H9 (cell line): Measurements from ENCODE around the gene SSTR5. TPM values are rescaled to one million over a fixed set of nuclear protein-coding genes. Genes with fewer than 3 reads are reported as not detected.

ENCODE experiments used
- DNase-seq: peaks from one replicate; pipeline ENCODE4 v3.0.0-alpha.2; 2017
- H2AFZ ChIP-seq: one replicate; pipeline ENCODE4 v1.6.1; 2013; ENCODE audit warnings: mild to moderate bottlenecking, low read length, control low read depth, moderate library complexity
- H2AK5ac ChIP-seq: 2 replicates; pipeline ENCODE4 v1.6.1; 2013; ENCODE audit warnings: low read length, control low read depth, mixed read lengths; ENCODE audit not compliant: insufficient read length
- H2BK120ac ChIP-seq: one replicate; pipeline ENCODE4 v1.6.1; 2013; ENCODE audit warnings: low read depth, mild to moderate bottlenecking, low read length, control low read depth, inconsistent platforms; ENCODE audit not compliant: poor library complexity, severe bottlenecking
- H2BK12ac ChIP-seq: 2 replicates; pipeline ENCODE4 v1.6.1; 2013; ENCODE audit warnings: low read length, control low read depth, mixed read lengths, low read depth; ENCODE audit not compliant: insufficient read length
- H2BK15ac ChIP-seq: 2 replicates; pipeline ENCODE4 v1.6.1; 2013; ENCODE audit warnings: low read depth, low read length, control low read depth
- H2BK20ac ChIP-seq: one replicate; pipeline ENCODE4 v1.6.1; 2013; ENCODE audit warnings: low read depth, mild to moderate bottlenecking, low read length, control low read depth, inconsistent platforms; ENCODE audit not compliant: poor library complexity, severe bottlenecking
- H2BK5ac ChIP-seq: 2 replicates; pipeline ENCODE4 v1.6.1; 2013; ENCODE audit warnings: low read length, control low read depth, mixed read lengths; ENCODE audit not compliant: insufficient read length
- H3K14ac ChIP-seq: 2 replicates; pipeline ENCODE4 v1.6.1; 2013; ENCODE audit warnings: low read length, control low read depth; ENCODE audit not compliant: insufficient read depth
- H3K18ac ChIP-seq: 2 replicates; pipeline ENCODE4 v1.6.1; 2013; ENCODE audit warnings: low read depth, mild to moderate bottlenecking, mixed read lengths, low read length, control low read depth; ENCODE audit not compliant: insufficient read length
- H3K23ac ChIP-seq: 2 replicates; pipeline ENCODE4 v1.6.1; 2013; ENCODE audit warnings: low read length, control low read depth, mixed read lengths, low read depth; ENCODE audit not compliant: insufficient read length
- H3K23me2 ChIP-seq: 2 replicates; pipeline ENCODE4 v1.6.1; 2013; ENCODE audit warnings: low read depth, mild to moderate bottlenecking, mixed read lengths, low read length, control low read depth; ENCODE audit not compliant: insufficient read length, poor library complexity, severe bottlenecking
- H3K27ac ChIP-seq: 2 replicates; pipeline ENCODE4 v1.5.1; 2013; ENCODE audit warnings: low read length, control low read depth, mixed read lengths, low read depth; ENCODE audit not compliant: insufficient read length
- H3K27me3 ChIP-seq: 2 replicates; pipeline ENCODE4 v1.6.1; 2013; ENCODE audit warnings: low read length, control low read depth, inconsistent platforms; ENCODE audit not compliant: insufficient read depth
- H3K4ac ChIP-seq: 2 replicates; pipeline ENCODE4 v1.6.1; 2013; ENCODE audit warnings: low read depth, mild to moderate bottlenecking, control low read depth, inconsistent platforms, low read length, moderate library complexity
- H3K4me1 ChIP-seq: 2 replicates; pipeline ENCODE4 v1.6.1; 2013; ENCODE audit warnings: low read length, control low read depth, inconsistent platforms; ENCODE audit not compliant: insufficient read depth
- H3K4me2 ChIP-seq: 2 replicates; pipeline ENCODE4 v1.6.1; 2013; ENCODE audit warnings: low read length, control low read depth, mixed read lengths; ENCODE audit not compliant: insufficient read length, insufficient read depth
- H3K56ac ChIP-seq: 2 replicates; pipeline ENCODE4 v1.6.1; 2013; ENCODE audit warnings: low read depth, mild to moderate bottlenecking, mixed read lengths, low read length, control low read depth; ENCODE audit not compliant: insufficient read length
- H3K79me1 ChIP-seq: 2 replicates; pipeline ENCODE4 v1.6.1; 2013; ENCODE audit warnings: low read depth, mild to moderate bottlenecking, moderate library complexity, low read length, control low read depth, inconsistent platforms; ENCODE audit not compliant: insufficient read depth, poor library complexity, severe bottlenecking
- H3K79me2 ChIP-seq: 2 replicates; pipeline ENCODE4 v1.6.1; 2013; ENCODE audit warnings: low read length, control low read depth, inconsistent platforms; ENCODE audit not compliant: insufficient read depth
- H3K9ac ChIP-seq: 2 replicates; pipeline ENCODE4 v1.6.1; 2013; ENCODE audit warnings: low read length, control low read depth, mixed read lengths; ENCODE audit not compliant: insufficient read length; ENCODE audit errors: extremely low read depth
- H3K9me3 ChIP-seq: one replicate; pipeline ENCODE4 v1.6.1; 2013; ENCODE audit warnings: low read depth, low read length, inconsistent platforms; ENCODE audit not compliant: control insufficient read depth
- H3T11ph ChIP-seq: one replicate; pipeline ENCODE4 v1.6.1; 2013; ENCODE audit warnings: mild to moderate bottlenecking, low read length, control low read depth, inconsistent platforms
- H4K20me1 ChIP-seq: one replicate; pipeline ENCODE4 v1.6.1; 2013; ENCODE audit not compliant: control insufficient read depth, insufficient read length, insufficient read depth
- H4K5ac ChIP-seq: 2 replicates; pipeline ENCODE4 v1.6.1; 2013; ENCODE audit warnings: low read depth, mild to moderate bottlenecking, mixed read lengths, low read length, control low read depth; ENCODE audit not compliant: insufficient read length
- H4K8ac ChIP-seq: replicated peaks from 2 replicates; pipeline ENCODE4 v1.6.1; 2013; ENCODE audit warnings: low read length, control low read depth, mixed read lengths, low read depth; ENCODE audit not compliant: insufficient read length
- H4K91ac ChIP-seq: 2 replicates; pipeline ENCODE4 v1.6.1; 2013; ENCODE audit warnings: low read depth, mild to moderate bottlenecking, moderate library complexity, mixed read lengths, low read length, control low read depth; ENCODE audit not compliant: insufficient read length
- H3K27ac Mint-ChIP-seq, 3 experiments: 2 replicates in 2 of 3; 3 replicates in 1 of 3; pipeline ENCODE4 v1.8.0; 2020 to 2021; ENCODE audit warnings: mixed read lengths in 3 of 3, mild to moderate bottlenecking in 1 of 3, moderate library complexity in 1 of 3
- H3K27me3 Mint-ChIP-seq: 2 replicates; pipeline ENCODE4 v1.8.0; 2021; ENCODE audit warnings: low read depth, mild to moderate bottlenecking, moderate library complexity, mixed read lengths
- H3K36me3 Mint-ChIP-seq, 3 experiments: 2 replicates in 2 of 3; 3 replicates in 1 of 3; pipeline ENCODE4 v1.8.0; 2020 to 2021; ENCODE audit warnings: low read depth in 3 of 3, mixed read lengths in 3 of 3; ENCODE audit not compliant: insufficient read depth in 1 of 3
- H3K4me1 Mint-ChIP-seq, 2 experiments: 2 replicates each; pipeline ENCODE4 v1.8.0; 2020; ENCODE audit warnings: mixed read lengths in 2 of 2
- H3K4me3 Mint-ChIP-seq, 2 experiments: 2 replicates in 1 of 2; 3 replicates in 1 of 2; pipeline ENCODE4 v1.8.0; 2020 to 2021; ENCODE audit warnings: mild to moderate bottlenecking in 2 of 2, mixed read lengths in 2 of 2, moderate library complexity in 1 of 2
- H3K9me3 Mint-ChIP-seq, 2 experiments: 2 replicates in 1 of 2; 3 replicates in 1 of 2; pipeline ENCODE4 v1.8.0; 2020; ENCODE audit warnings: mild to moderate bottlenecking in 2 of 2, mixed read lengths in 2 of 2, moderate library complexity in 1 of 2
- WGBS: extraction: QIAGEN DNeasy Blood & Tissue Kit; methylation state at CpG from one replicate; pipeline ENCODE4 v1.1.7; 2013; ENCODE audit warnings: missing lambda C conversion rate, low lambda C conversion rate, mixed read lengths; ENCODE audit not compliant: insufficient read length; ENCODE audit errors: extremely low coverage; 5-methylcytosine and 5-hydroxymethylcytosine counted together
- total RNA-seq: library from RNA; stranded (reverse); gene quantifications from 2 replicates; pipeline ENCODE4 v1.2.1, GENCODE V29; 2021
- TF ChIP-seq, protein P1 (sequence below): fragments of 200-600 bp; sonication (generic); conservative IDR thresholded peaks from 3 replicates; pipeline ENCODE4 v1.8.0; 2021; ENCODE audit warnings: antibody characterized with exemption, mild to moderate bottlenecking

Gene SSTR5
- total RNA-seq, 1 experiment from 2014 or later: 0.22 TPM

DNA sequence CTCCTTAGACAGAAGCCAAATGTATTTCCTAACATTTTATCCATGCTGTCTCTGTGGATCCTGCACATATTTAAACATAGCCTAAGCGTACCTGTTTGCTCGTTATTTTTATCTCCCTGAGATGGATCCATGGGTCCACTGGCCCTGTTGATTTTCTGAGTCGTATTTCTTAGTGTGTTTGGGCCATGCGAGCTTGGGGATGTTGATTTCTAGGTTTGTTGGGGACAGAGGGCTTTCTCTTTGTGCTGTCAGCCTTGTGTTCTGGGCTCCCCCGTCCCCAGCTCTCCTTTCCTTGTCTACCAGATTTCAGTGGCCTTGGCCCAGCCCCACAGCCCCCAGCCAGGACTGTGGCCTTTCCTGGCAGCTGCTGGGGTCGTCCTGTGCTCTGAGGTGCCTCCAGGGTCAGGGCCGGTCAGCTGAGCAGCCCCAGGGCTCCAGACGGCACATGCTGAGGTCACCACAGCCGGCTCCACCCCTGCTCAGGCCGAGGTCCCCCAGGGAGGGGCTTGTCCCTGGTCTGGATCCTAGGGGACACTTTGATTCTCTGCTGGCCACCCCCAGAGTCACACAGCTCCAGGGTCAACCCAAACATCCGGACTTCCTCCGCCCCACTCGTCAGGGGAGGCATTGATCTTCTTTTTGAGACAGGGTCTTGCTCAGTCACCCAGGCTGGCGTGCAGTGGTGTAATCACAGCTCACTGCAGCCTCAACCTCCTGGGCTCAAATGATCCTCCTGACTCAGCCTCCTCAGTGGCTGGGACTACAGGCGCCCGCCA is 4.4 kb downstream of the SSTR5 start:
- Histone ChIP-seq H3K4me2 (no peak overlapping the region), H4K20me1 (no peaks in the 10 kb centered on the region), H3K56ac (no peak overlapping the region), H3K27me3 (no peaks in the 10 kb centered on the region), H2BK120ac (no peak overlapping the region), H3K79me2 (no peaks in the 10 kb centered on the region), H3K23ac (no peak overlapping the region), H2BK20ac (no peak overlapping the region), H4K8ac (no peak overlapping the region), H2AK5ac (no peak overlapping the region), H3K18ac (no peak overlapping the region), H3K79me1 (no peaks in the 10 kb centered on the region), H3K9me3 (no peaks in the 10 kb centered on the region), H3K9ac (no peak overlapping the region), H4K91ac (no peak overlapping the region), H2BK15ac (no peak overlapping the region), H3T11ph (no peak overlapping the region), H3K27ac (no peak overlapping the region), H3K4ac (no peak overlapping the region), H4K5ac (no peak overlapping the region), H3K23me2 (peaks cover 4% of the 10 kb centered on the region), H3K14ac (peak overlapping the region; percentile 64; the same call in 1 of the 2 replicates), H3K4me1 (no peaks in the 10 kb centered on the region), H2AFZ (no peak overlapping the region), H2BK12ac (no peak overlapping the region), H2BK5ac (no peak overlapping the region)
- TF ChIP-seq, protein P1, sequence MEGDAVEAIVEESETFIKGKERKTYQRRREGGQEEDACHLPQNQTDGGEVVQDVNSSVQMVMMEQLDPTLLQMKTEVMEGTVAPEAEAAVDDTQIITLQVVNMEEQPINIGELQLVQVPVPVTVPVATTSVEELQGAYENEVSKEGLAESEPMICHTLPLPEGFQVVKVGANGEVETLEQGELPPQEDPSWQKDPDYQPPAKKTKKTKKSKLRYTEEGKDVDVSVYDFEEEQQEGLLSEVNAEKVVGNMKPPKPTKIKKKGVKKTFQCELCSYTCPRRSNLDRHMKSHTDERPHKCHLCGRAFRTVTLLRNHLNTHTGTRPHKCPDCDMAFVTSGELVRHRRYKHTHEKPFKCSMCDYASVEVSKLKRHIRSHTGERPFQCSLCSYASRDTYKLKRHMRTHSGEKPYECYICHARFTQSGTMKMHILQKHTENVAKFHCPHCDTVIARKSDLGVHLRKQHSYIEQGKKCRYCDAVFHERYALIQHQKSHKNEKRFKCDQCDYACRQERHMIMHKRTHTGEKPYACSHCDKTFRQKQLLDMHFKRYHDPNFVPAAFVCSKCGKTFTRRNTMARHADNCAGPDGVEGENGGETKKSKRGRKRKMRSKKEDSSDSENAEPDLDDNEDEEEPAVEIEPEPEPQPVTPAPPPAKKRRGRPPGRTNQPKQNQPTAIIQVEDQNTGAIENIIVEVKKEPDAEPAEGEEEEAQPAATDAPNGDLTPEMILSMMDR: no peak
- Mint-ChIP-seq H3K9me3 (no peaks in the 10 kb centered on the region; a peak in 1 of 5 replicates), H3K27me3 (peaks cover 24% of the 10 kb centered on the region), H3K36me3 (no peaks in the 10 kb centered on the region; a peak in 1 of 7 replicates), H3K4me3 (no peak overlapping the region; a peak in 1 of 5 replicates), H3K4me1 (peaks cover 0 to 13% of the 10 kb centered on the region in 2 experiments), H3K27ac (no peak overlapping the region; a peak in 1 of 7 replicates)
- WGBS: no CpG with 5 or more reads among the region's 16 CpGs
- no peak for DNase-seq
